ENCODE results near the gene STRN4. TPM values are rescaled to one million over a fixed set of nuclear protein-coding genes. Genes with fewer than 3 reads are reported as not detected.

The STRN4 gene
- total RNA-seq, 1 experiment from 2014 or later, result 89.5 TPM

DNA sequence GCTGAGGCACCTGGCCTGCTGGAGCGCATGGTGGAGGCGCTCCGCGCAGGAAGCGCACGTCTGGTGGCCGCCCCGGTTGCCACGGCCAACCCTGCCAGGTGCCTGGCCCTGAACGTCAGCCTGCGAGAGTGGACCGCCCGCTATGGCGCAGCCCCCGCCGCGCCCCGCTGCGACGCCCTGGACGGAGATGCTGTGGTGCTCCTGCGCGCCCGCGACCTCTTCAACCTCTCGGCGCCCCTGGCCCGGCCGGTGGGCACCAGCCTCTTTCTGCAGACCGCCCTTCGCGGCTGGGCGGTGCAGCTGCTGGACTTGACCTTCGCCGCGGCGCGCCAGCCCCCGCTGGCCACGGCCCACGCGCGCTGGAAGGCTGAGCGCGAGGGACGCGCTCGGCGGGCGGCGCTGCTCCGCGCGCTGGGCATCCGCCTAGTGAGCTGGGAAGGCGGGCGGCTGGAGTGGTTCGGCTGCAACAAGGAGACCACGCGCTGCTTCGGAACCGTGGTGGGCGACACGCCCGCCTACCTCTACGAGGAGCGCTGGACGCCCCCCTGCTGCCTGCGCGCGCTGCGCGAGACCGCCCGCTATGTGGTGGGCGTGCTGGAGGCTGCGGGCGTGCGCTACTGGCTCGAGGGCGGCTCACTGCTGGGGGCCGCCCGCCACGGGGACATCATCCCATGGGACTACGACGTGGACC, 9.7 kb upstream of the STRN4 start:
- ATAC-seq (no peak), DNase-seq (ENCODE audit: low read depth, low spot score) (no peak)
- TF ChIP-seq POLR2AphosphoS5 (IDR thresholded peaks at IDR 0.05; ENCODE audit: low read depth, low read length) (no peak), TCF7L2 (IDR thresholded peaks at IDR 0.05; ENCODE audit: low read depth, low read length) (no peak), REST (IDR thresholded peaks at IDR 0.05; ENCODE audit: insufficient read depth in 1 of 2, low read depth in 2 of 2, low read length in 1 of 2) (no peak), CTCF (IDR thresholded peaks at IDR 0.05) (no peak)
- Histone ChIP-seq H3K36me3 (ENCODE audit: control insufficient read depth, insufficient read depth, low read length) (no peaks in the 10 kb centered on the region), H3K4me3 (ENCODE audit: low read depth in 2 of 2, low read length in 2 of 2) (no peak overlapping the region), H3K4me1 (ENCODE audit: control insufficient read depth, insufficient read depth, low read length) (no peaks in the 10 kb centered on the region), H3K27me3 (ENCODE audit: control insufficient read depth, insufficient read depth, low read length) (no peaks in the 10 kb centered on the region), H3K27ac (ENCODE audit: low read length) (no peak overlapping the region), H3K9me3 (ENCODE audit: control insufficient read depth, insufficient read depth, low read depth, low read length) (no peaks in the 10 kb centered on the region)
- POLR2A ChIA-PET, result no interaction called here
- intact Hi-C loops (cut with micrococcal nuclease; ENCODE audit: unreplicated experiment) (loop anchor here (5.0 kb wide), 1 partner anchor 76 kb away; no protein-coding TSS in a partner anchor), in situ Hi-C loops (cut with HindIII; ENCODE audit: low pct_unique_long_range_greater_than_20kb, low sequenced_read_pairs) (no loop called here)
- no TSS peak for BruUV-seq (replicated peaks)
- CTCF ChIA-PET, result interaction anchor here (0.5 to 0.7 kb wide), 2 partner anchors 9 to 84 kb away, joined by 3 read pairs; no protein-coding TSS in a partner anchor

DNA sequence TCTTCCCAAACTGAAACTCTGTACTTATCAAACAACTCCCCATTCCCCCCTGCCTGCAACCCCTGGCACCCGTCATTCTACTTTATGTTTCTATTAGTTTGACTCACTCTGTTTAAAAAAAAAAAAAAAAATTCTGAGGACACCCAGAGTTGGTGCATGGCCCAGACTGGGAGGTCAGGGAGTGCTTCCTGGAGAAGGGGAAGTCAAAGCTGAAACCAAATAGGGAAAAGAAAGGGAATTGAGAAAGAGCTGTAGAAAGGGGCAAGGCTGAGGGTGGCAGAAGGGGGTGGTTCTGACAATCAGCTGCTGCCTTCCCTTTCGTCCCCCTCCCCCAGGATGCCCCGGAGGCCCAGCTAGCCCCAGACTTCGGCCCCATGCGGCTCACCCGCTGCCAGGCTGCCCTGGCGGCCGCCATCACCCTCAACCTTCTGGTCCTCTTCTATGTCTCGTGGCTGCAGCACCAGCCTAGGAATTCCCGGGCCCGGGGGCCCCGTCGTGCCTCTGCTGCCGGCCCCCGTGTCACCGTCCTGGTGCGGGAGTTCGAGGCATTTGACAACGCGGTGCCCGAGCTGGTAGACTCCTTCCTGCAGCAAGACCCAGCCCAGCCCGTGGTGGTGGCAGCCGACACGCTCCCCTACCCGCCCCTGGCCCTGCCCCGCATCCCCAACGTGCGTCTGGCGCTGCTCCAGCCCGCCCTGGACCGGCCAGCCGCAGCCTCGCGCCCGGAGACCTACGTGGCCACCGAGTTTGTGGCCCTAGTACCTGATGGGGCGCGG, 9.0 kb upstream of the STRN4 start:
- DNase-seq (ENCODE audit: low read depth, low spot score), result no peak
- Histone ChIP-seq H3K27me3 (ENCODE audit: control insufficient read depth, insufficient read depth, low read length) (no peaks in the 10 kb centered on the region), H3K4me1 (ENCODE audit: control insufficient read depth, insufficient read depth, low read length) (no peaks in the 10 kb centered on the region), H3K9me3 (ENCODE audit: control insufficient read depth, insufficient read depth, low read depth, low read length) (no peaks in the 10 kb centered on the region), H3K36me3 (ENCODE audit: control insufficient read depth, insufficient read depth, low read length) (no peaks in the 10 kb centered on the region), H3K4me3 (ENCODE audit: low read depth in 2 of 2, low read length in 2 of 2) (no peak overlapping the region), H3K27ac (ENCODE audit: low read length) (no peak overlapping the region)
- BruUV-seq (replicated peaks), result no TSS peak
- ATAC-seq, result no peak
- in situ Hi-C loops (cut with HindIII; ENCODE audit: low pct_unique_long_range_greater_than_20kb, low sequenced_read_pairs) (no loop called here), intact Hi-C loops (cut with micrococcal nuclease; ENCODE audit: unreplicated experiment) (loop anchor here (5.0 kb wide), 1 partner anchor 77 kb away; no protein-coding TSS in a partner anchor)
- POLR2A ChIA-PET, result no interaction called here
- CTCF ChIA-PET, result no interaction called here
- TF ChIP-seq TCF7L2 (IDR thresholded peaks at IDR 0.05; ENCODE audit: low read depth, low read length) (no peak), CTCF (IDR thresholded peaks at IDR 0.05) (no peak), POLR2AphosphoS5 (IDR thresholded peaks at IDR 0.05; ENCODE audit: low read depth, low read length) (no peak), REST (IDR thresholded peaks at IDR 0.05; ENCODE audit: insufficient read depth in 1 of 2, low read depth in 2 of 2, low read length in 1 of 2) (no peak), SIN3A (IDR thresholded peaks at IDR 0.05; ENCODE audit: borderline replicate concordance, insufficient read depth, low read depth, low read length) (no peak)

Data from Panc1 (cell line).